ENCODE results near the gene GJA4.

GJA4 gene

DNA sequence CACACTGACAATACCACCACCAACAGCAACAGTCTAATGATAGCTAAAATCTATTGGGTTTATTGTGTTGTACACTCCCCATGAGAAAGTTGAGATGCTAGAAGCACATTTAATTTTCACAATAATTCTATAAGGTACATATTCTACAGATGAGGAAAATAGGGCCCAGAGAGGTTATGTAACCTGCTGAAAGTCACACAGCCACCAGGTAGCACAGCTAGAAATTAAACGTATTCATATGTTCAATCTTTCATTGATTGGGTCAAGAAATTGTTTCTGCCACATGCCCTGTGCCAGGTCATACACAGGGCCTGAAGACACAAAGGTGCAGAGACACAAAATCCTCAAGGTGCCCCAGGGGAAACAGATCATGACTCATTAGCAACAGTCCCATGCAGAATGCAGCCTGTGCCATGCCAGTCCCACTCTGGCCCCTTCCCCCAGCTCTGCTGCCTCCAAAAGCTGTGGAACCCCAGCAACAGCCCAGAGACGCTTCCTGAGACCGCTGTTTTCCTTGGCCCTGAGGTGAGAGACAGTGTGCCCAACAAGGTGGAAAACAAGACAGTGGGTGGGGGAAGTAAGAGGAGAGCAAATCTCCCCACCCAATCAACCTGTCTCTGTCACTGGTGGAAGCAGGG is 32.1 kb downstream of the GJA4 start:
- TF ChIP-seq, protein P1, sequence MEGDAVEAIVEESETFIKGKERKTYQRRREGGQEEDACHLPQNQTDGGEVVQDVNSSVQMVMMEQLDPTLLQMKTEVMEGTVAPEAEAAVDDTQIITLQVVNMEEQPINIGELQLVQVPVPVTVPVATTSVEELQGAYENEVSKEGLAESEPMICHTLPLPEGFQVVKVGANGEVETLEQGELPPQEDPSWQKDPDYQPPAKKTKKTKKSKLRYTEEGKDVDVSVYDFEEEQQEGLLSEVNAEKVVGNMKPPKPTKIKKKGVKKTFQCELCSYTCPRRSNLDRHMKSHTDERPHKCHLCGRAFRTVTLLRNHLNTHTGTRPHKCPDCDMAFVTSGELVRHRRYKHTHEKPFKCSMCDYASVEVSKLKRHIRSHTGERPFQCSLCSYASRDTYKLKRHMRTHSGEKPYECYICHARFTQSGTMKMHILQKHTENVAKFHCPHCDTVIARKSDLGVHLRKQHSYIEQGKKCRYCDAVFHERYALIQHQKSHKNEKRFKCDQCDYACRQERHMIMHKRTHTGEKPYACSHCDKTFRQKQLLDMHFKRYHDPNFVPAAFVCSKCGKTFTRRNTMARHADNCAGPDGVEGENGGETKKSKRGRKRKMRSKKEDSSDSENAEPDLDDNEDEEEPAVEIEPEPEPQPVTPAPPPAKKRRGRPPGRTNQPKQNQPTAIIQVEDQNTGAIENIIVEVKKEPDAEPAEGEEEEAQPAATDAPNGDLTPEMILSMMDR (IDR thresholded peaks at IDR 0.05): no peak

DNA sequence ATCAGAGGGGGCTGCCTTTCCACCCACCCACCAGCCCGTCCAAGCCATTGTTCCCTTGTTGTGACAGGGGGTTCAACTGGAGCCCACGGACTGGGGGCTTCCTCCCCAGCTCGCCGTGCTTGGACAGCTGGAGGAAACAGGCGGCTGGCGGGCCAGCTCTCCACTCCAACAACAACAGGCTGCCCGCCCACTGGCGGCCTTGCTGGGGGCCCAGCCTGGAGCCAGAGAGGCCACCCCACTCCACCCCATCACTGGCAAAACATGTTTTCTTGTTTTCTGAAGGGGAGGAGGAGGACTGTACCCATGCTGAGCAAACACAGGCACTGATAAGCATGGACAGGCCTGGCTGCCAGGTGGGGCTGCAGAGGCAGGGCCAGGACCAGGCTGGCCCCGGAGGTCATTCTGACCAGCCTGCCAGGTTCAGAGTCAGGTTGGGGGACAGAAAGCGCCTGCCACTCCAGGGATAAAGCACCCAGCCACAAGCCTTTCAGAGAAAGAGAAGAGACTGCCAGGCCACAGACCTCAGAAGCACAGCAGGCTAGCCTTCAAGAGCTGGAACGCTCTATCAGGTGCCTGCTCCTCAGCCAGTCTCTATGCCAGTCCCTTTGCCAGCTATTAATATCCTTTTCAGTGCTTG is 32.8 kb downstream of the GJA4 start:
- TF ChIP-seq, protein P1 (IDR thresholded peaks at IDR 0.05): no peak

DNA sequence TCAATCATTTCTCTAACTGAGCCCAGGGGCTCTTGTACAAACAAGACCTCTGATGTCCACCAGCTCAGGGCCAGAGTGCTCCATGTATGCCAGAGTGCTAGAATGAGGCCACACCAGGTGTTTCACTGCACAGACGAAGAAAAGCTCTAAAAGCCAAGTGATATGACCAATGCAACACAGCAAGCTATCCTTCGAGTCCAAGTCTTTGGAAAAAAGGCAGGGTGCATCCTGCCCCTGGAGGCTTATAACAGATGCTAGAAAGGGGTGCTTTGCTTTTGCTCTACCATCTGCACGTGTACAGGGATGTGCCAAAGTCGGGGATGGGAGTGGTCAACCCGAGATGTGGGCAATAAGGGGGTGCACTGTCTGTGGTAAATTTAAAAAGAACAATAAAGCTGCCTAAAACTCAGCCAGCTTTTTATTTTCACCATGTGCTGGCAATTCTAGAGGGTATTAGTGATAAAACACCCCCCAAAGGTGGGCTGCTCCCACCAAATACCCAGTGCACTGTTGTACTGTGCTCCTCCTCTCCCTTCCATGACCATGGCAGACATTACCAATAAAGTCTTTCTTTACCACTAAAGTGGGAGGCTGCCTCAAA is 34.6 kb downstream of the GJA4 start:
- TF ChIP-seq, protein P1 (IDR thresholded peaks at IDR 0.05): no peak

DNA sequence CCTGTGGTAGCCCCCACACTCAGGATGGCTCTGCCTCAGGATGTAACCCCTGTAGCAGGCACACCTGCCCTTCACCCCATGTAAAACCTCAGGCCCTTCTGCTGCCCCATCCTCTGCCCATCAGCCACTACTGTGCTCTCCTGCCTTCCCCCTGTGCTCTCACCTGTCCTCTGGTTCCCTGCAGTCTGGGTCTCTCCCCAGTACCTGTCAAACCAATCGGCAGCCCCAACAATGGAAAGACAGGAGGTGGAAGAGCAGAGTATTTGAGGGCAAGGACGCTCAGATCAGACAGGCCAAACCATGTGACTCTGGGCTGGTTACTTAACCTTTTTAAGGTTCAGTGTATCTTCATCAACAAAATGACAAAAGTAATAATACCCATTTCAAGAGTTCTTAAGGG is 35.8 kb downstream of the GJA4 start:
- TF ChIP-seq, protein P1 (IDR thresholded peaks at IDR 0.05): no peak

DNA sequence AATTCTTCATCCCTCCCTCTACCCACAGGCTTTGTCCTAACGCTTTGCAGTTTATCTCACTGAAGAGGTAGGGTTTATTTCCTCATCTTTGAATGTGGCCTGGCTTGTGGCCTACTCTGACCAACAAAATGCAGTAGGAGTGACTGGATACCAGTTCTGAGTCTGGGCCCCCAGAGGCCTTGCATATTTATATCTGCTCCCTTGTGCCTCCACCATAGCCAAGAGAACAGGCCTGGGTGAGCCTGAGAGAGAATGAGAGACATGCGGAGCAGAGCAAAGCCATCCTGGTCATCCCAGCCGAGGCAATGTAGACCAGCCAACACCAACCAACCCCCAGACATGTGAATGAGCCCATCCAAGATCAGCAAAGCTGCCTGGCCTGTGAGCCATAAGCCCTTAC is 36.5 kb downstream of the GJA4 start:
- TF ChIP-seq, protein P1 (IDR thresholded peaks at IDR 0.05): no peak

DNA sequence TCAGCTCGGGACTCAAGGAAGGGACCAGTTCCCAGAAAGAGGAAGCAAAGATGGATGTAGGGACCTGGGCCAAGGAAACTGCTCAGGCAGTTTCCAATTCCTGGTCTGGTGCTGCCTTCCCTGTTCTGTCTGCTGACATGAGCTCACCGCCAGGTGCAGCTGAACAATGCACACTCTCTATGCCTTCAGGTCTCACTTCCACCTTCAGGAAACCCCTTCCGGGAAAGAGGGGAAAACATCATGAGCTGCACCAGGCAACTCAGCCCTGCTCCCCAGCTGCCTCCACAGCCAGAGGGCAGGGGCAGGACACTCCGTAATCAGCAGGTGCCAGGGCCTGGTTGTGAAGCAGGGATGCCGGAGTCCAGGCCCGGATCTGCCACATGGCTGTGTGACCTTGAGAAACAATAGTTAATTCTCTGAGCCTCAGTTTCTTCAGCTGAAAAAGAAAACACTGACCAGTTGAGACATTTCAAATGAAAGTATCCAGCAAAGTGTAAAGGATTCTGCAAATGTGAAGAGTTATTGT is 39.0 kb downstream of the GJA4 start:
- TF ChIP-seq, protein P1 (IDR thresholded peaks at IDR 0.05): no peak

DNA sequence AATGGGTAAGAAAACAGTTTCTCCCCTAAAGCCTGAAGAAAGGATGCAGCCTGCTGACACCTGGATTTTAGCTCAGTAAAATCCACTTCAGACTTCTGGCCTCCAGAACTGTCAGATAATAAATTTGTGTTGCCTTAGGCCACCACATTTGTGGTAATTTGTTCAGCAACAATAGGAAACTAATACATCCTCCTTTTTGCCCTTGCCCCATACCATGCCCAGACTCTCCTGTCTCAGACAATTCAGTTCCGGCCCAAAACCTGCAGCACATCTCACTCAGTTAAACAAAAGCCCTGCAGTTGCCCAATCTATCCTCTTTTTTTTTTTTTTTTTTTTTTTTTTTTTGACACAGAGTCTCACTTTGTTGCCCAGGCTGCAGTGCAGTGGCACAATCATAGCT is 40.9 kb downstream of the GJA4 start:
- TF ChIP-seq, protein P1 (IDR thresholded peaks at IDR 0.05): no peak

Data from LNCAP (cell line).